Neutrophil (primary cell): ENCODE results near the gene EDEM1.

Source experiments
- H3K27ac ChIP-seq: fragments of 200-600 bp; sonication (generic); 2 replicates; pipeline ENCODE4 v1.5.1; 2016; ENCODE audit warnings: mild to moderate bottlenecking, moderate library complexity
- H3K27me3 ChIP-seq: fragments of 200-600 bp; sonication (generic); 2 replicates; pipeline ENCODE4 v1.6.0; 2016; ENCODE audit warnings: mild to moderate bottlenecking
- H3K36me3 ChIP-seq: fragments of 200-600 bp; sonication (generic); 2 replicates; pipeline ENCODE4 v1.5.1; 2017
- H3K4me1 ChIP-seq, 2 experiments: fragments of 200-600 bp in 1 of 2; sonication (generic) in 1 of 2; 1 replicate in 1 of 2; 2 replicates in 1 of 2; pipeline versions ENCODE4 v1.5.1 to v1.6.1; 2013 to 2016; ENCODE audit warnings: low read depth in 1 of 2, low read length in 1 of 2, mild to moderate bottlenecking in 1 of 2, moderate library complexity in 1 of 2; ENCODE audit not compliant: control insufficient read depth in 1 of 2, insufficient read depth in 1 of 2
- H3K4me3 ChIP-seq, 2 experiments: fragments of 200-600 bp in 1 of 2; sonication (generic) in 1 of 2; 1 replicate in 1 of 2; 2 replicates in 1 of 2; pipeline ENCODE4 v1.5.1; 2013 to 2016; ENCODE audit warnings: low read depth in 1 of 2, low read length in 1 of 2, mild to moderate bottlenecking in 1 of 2, moderate library complexity in 1 of 2
- H3K9me3 ChIP-seq: fragments of 200-600 bp; sonication (generic); 2 replicates; pipeline ENCODE4 v1.5.1; 2016
- CTCF ChIP-seq: fragments of 200-600 bp; sonication (generic); IDR thresholded peaks from 2 replicates; pipeline ENCODE4 v1.5.1; 2016; ENCODE audit warnings: antibody characterized with exemption

The EDEM1 gene

GRCh38 chr3:5231487-5231886 is 44.0 kb downstream of the EDEM1 start:
- no peak for TF ChIP-seq CTCF
- no peak overlapping the region for H3K4me3 ChIP-seq
- H3K4me1 ChIP-seq = no peaks in the 10 kb centered on the region
- H3K9me3 ChIP-seq = no peaks in the 10 kb centered on the region
- H3K27ac ChIP-seq = no peak overlapping the region
- no peaks in the 10 kb centered on the region for H3K27me3 ChIP-seq
- H3K36me3 ChIP-seq = no peaks in the 10 kb centered on the region

- H3K27ac ChIP-seq = no peak overlapping the region
- no peak overlapping the region for H3K4me3 ChIP-seq
- H3K4me1 ChIP-seq = no peaks in the 10 kb centered on the region
- TF ChIP-seq CTCF = no peak
- no peaks in the 10 kb centered on the region for H3K27me3 ChIP-seq
- H3K36me3 ChIP-seq = no peaks in the 10 kb centered on the region
- H3K9me3 ChIP-seq = no peaks in the 10 kb centered on the region
Measured at GRCh38 chr3:5232570-5232969, 45.1 kb downstream of the EDEM1 start.

- no peak for TF ChIP-seq CTCF
- H3K27me3 ChIP-seq = no peaks in the 10 kb centered on the region
- H3K9me3 ChIP-seq = no peaks in the 10 kb centered on the region
- H3K36me3 ChIP-seq = no peaks in the 10 kb centered on the region
- no peak overlapping the region for H3K27ac ChIP-seq
- H3K4me3 ChIP-seq = no peak overlapping the region
- no peaks in the 10 kb centered on the region for H3K4me1 ChIP-seq
Measured at GRCh38 chr3:5233026-5233425, 45.5 kb downstream of the EDEM1 start.

- Histone ChIP-seq H3K4me1 (no peaks in the 10 kb centered on the region), H3K27ac (no peak overlapping the region), H3K27me3 (no peaks in the 10 kb centered on the region), H3K9me3 (no peaks in the 10 kb centered on the region), H3K36me3 (no peaks in the 10 kb centered on the region), H3K4me3 (no peak overlapping the region)
- no peak for TF ChIP-seq CTCF
Measured at GRCh38 chr3:5235655-5236054, 48.1 kb downstream of the EDEM1 start.

- Histone ChIP-seq H3K4me1 (no peaks in the 10 kb centered on the region), H3K27me3 (no peaks in the 10 kb centered on the region), H3K4me3 (no peak overlapping the region), H3K36me3 (no peaks in the 10 kb centered on the region), H3K9me3 (no peaks in the 10 kb centered on the region), H3K27ac (no peak overlapping the region)
- TF ChIP-seq CTCF = no peak
Measured at GRCh38 chr3:5238545-5238944, 51.0 kb downstream of the EDEM1 start.

GRCh38 chr3:5239602-5240001 is 52.1 kb downstream of the EDEM1 start:
- H3K4me3 ChIP-seq = no peak overlapping the region
- no peaks in the 10 kb centered on the region for H3K36me3 ChIP-seq
- H3K4me1 ChIP-seq = no peaks in the 10 kb centered on the region
- H3K9me3 ChIP-seq = no peaks in the 10 kb centered on the region
- no peaks in the 10 kb centered on the region for H3K27me3 ChIP-seq
- TF ChIP-seq CTCF = no peak
- no peak overlapping the region for H3K27ac ChIP-seq
